Measurements from ENCODE around the gene PIGO.
A peak's percentile ranks its signal among the peaks of the same experiment; 100 is the strongest.

The PIGO gene

GRCh38 chr9:35112257-35113020, 16.0 kb upstream of the PIGO start:
- no peaks in the 10 kb centered on the region for H3K9me3 ChIP-seq (ENCODE audit: insufficient read depth, low read length)
- peak overlapping the region; percentile 89 for H3K4me3 ChIP-seq (ENCODE audit: low read length)
- peak overlapping the region; percentile 70 for H3K4me2 ChIP-seq (ENCODE audit: low read length)
- 0 out of 2 replicates have a peak, but pooled peaks cover 5% of the 10 kb centered on the region for H4K20me1 ChIP-seq (ENCODE audit: insufficient read depth, low read length)
- H3K27ac ChIP-seq (ENCODE audit: low read length): no peak overlapping the region; the same call in 1 of the 2 replicates
- H3K79me2 ChIP-seq (ENCODE audit: low read length): peaks cover 17% of the 10 kb centered on the region
- H3K9ac ChIP-seq (ENCODE audit: low read length): 0 out of 2 replicates have a peak overlapping the region, but pooled peaks have one; percentile 58
- peaks cover 39% of the 10 kb centered on the region for H3K4me1 ChIP-seq (ENCODE audit: low read length)
- TF ChIP-seq CTCF (IDR thresholded peaks at IDR 0.05; ENCODE audit: low read depth, low read length) (no peak), EZH2phosphoT487 (IDR thresholded peaks at IDR 0.05; ENCODE audit: low read depth) (no peak)
- peaks cover 5% of the 10 kb centered on the region for H3K36me3 ChIP-seq (replicated peaks; ENCODE audit: low read depth, low read length)
- H2AFZ ChIP-seq (ENCODE audit: low read depth, low read length): no peak overlapping the region
- no peaks in the 10 kb centered on the region for H3K27me3 ChIP-seq (ENCODE audit: low read depth, low read length)

- Histone ChIP-seq H4K20me1 (ENCODE audit: insufficient read depth, low read length) (0 out of 2 replicates have a peak, but pooled peaks cover 5% of the 10 kb centered on the region), H3K27me3 (ENCODE audit: low read depth, low read length) (no peaks in the 10 kb centered on the region), H3K79me2 (ENCODE audit: low read length) (peaks cover 17% of the 10 kb centered on the region), H3K9me3 (ENCODE audit: insufficient read depth, low read length) (no peaks in the 10 kb centered on the region), H3K4me3 (ENCODE audit: low read length) (peak overlapping the region; percentile 89), H3K4me1 (ENCODE audit: low read length) (peaks cover 30% of the 10 kb centered on the region), H2AFZ (ENCODE audit: low read depth, low read length) (no peak overlapping the region), H3K27ac (ENCODE audit: low read length) (peak overlapping the region; percentile 12; the same call in 1 of the 2 replicates), H3K9ac (ENCODE audit: low read length) (peak overlapping the region; percentile 70), H3K36me3 (replicated peaks; ENCODE audit: low read depth, low read length) (peaks cover 6% of the 10 kb centered on the region), H3K4me2 (ENCODE audit: low read length) (peak overlapping the region; percentile 88)
- TF ChIP-seq CTCF (IDR thresholded peaks at IDR 0.05; ENCODE audit: low read depth, low read length): no peak
Measured at GRCh38 chr9:35111001-35111933, 14.9 kb upstream of the PIGO start.

GRCh38 chr9:35110327-35110761, 14.0 kb upstream of the PIGO start:
- Histone ChIP-seq H3K36me3 (replicated peaks; ENCODE audit: low read depth, low read length) (peaks cover 6% of the 10 kb centered on the region), H3K79me2 (ENCODE audit: low read length) (peaks cover 15% of the 10 kb centered on the region), H3K9me3 (ENCODE audit: insufficient read depth, low read length) (no peaks in the 10 kb centered on the region), H3K27ac (ENCODE audit: low read length) (no peak overlapping the region), H2AFZ (ENCODE audit: low read depth, low read length) (no peak overlapping the region), H3K4me3 (ENCODE audit: low read length) (no peak overlapping the region), H3K4me2 (ENCODE audit: low read length) (peak overlapping the region; percentile 88), H3K27me3 (ENCODE audit: low read depth, low read length) (no peaks in the 10 kb centered on the region), H3K4me1 (ENCODE audit: low read length) (peaks cover 30% of the 10 kb centered on the region), H3K9ac (ENCODE audit: low read length) (no peak overlapping the region), H4K20me1 (ENCODE audit: insufficient read depth, low read length) (0 out of 2 replicates have a peak, but pooled peaks cover 5% of the 10 kb centered on the region)
- no peak for TF ChIP-seq CTCF (IDR thresholded peaks at IDR 0.05; ENCODE audit: low read depth, low read length)
- TF ChIP-seq EZH2phosphoT487 (IDR thresholded peaks at IDR 0.05; ENCODE audit: low read depth): no peak
